GM18868 (cell line): ENCODE measurements around the gene MAN2B2.

ENCODE experiments used
- ATAC-seq: cut with Tn5 transposase; IDR thresholded peaks from one replicate; pipeline ENCODE4 v1.9.1; 2021; ENCODE audit warnings: mild to moderate bottlenecking, moderate library complexity; ENCODE audit not compliant: unreplicated experiment

Gene MAN2B2

DNA sequence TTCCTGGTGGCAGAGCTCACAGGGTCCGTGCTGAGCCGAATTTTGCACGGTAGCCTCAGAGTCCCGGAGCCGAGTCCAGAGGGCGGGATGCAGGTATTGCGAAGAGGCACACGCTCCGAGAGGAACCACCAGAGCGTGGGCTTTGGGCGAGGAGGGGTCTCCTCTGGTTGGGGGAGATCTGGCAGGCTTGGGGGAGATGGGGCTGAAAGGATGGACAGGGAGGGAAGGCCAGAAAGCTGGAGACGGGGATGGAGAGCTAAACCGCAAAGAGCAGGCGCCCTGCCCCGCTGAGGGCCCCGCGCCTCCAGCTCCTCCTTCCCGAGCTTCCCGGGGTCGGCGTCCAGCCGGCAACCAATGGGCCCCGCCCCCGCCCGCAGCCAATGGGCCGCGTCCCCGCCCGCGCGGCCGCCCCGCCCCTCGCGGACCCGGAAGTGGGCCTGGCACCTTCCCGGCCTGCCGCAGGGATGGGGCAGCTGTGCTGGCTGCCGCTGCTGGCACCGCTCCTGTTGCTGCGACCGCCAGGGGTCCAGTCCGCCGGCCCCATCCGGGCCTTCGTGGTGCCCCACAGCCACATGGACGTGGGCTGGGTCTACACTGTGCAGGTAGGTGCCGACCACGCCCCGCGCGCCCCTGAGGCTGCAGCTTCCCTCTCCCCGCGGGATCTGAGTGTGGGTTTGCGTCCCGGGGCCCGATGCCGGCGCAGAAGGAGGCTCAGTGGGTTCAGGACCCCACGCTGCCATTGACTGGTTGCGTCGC is at the start of gene MAN2B2:
Gene MAN2B2 (plus strand): TSS at position 443 of the 756 bp plus-strand sequence. CDS start 22 bp downstream, at position 465.
- peak; percentile 97 for ATAC-seq

DNA sequence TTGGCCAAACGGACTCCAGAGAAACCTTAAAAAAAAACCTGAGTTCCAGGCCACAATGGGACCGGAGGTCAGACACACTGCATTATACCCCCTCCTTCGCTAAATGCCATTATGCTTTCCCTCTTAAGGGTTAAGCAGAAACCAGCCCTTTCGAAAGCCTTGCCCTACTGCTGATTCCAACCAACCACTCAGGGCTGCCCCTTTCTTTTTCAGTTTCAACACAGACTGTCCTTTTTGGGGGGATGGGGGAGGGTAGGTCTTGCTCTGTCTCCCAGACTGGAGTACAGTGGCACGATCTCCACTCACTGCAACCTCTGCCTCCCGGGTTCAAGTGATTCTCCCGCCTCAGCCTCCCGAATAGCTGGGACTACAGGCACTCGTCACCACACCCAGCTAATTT is 49.5 kb upstream of the MAN2B2 start:
- no peak for ATAC-seq

DNA sequence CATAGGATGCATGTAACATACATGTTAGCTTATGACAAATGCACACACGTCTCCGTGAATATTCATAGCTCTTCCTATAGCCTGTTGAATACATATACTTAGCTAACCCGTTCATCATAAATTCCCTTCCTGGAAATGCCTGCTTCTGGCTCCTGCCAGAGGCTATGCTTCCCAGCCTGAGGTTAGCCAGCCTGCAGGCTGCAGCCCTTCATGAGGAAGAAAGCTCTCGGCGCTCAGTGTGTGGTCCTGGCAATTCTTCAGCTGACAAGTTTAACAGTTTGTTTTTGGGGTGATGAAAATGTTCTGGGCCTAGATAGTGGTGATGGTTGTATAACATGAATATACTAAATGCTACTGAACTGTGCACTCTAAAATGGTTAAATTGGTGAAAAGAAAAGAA is 48.8 kb upstream of the MAN2B2 start:
- ATAC-seq = no peak

DNA sequence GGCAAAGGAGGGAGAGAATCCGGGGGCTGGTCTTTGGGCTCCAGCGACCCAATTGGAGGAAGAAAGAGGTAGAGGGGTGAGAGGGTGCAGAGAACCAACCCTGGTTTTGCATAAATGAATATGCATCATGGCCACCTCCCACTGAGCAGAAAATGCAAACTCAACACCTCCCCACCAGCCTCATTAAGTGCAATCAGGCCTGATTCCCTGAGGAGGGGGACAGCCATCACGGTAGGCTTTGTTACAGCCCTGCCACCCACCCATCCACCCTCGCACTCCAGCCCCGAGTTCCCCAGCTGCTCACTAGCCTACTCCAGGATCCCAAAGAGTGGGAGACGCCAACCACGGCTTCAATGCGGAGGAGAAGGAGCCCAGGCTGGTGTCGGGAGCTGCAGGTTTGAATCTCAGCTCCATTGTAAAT is 48.3 kb upstream of the MAN2B2 start:
- ATAC-seq = no peak

DNA sequence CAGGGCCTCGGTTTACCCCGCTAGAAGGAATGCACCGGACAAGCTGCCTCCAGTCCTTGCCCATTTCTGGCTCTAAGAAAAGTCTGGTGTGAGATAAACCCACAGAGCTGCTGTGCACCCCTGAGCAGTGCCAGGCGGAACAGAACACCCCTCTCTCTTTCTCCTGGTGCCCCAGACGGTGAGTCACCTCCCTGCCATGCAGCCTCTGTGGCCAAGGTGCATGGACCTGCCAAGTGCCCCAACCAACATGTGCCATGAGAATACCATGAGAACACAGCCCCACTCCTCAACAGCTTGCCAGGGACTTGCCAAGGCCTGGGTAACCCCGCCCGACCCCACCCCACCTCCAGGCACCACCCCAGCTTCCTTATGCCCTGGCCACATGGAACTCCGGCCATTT is 47.7 kb upstream of the MAN2B2 start:
- no peak for ATAC-seq

DNA sequence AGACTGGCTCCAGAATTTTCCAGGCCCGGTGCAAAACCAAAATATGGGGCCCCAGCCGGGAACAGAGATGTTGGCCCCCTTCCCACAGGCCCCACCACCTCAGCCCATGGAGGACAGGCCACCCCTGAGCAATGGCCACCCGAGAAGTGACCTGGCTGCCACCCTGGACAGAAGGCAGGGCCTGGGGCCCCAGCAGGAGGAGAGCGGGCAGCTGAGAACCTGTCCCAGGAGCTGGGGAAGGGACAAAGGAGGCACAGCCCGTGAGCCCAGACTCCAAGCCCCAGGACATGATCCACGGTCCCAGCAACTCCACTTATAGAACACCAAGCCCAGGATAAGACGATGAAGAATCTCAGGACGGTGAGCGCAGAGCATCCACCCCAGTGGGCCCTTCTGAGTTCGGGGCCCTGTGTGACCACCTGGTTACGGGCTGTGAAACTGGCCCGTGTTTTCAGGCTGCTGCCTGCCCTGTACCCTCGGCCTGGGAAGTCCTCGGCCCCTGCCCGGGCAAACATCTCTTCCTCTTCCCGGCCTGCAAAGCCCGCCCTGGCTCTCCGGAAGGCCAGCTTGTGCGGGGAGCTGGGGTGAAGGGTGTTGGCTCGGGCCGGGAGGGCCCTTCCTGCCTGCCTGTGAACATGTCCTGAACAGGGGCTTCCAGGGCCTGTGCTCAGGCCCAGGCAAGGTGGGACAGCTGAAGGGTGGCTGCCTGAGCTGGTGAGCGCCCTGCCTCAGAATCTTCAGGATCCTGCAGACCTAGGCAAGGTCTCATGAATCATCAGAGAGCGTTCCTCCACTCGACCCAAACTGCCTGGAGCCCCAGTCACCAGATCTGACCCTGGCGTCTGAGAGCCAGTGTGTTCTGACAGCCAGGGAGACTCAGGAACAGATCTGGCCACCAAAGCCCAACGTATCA is 47.0 kb upstream of the MAN2B2 start:
- ATAC-seq = no peak

DNA sequence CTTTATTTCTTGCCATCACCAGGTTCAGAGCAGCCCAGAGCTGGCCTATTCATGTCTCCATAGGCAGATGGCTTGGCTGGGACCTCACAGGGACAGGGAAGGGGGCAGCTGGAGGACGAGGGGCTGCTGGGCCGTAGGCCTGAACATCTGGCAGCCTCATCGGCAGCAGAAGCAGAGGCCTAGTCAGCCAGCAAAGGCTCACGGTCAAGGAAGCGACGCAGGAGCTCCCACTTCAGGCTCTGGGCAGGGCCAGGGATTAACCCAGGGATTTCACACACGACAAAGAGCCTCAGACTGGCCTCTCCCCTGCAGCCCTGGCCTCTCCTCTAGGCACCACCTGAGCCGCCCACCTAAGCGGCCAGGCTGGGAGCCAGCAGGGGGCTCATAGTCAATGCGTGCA is 46.0 kb upstream of the MAN2B2 start:
- no peak for ATAC-seq

DNA sequence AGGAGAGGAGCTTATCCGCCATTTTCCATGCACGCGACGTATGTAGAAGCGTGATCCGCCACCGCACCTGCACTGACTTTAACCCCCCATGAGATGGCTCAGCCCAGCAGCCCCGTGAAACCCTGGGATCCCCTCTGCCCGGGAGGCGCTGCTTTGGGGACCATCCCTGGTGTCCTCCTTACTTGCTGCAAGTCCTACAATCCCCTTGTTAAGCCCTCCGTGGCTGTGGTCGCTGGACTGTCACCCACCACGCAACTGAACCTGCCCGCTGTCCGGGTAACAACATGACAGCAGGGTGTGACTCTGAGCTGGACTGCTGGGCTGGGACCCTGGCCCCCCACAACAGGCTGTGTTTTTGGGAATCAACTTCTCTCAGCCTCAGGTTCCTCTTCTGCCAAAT is 44.7 kb upstream of the MAN2B2 start:
- ATAC-seq = no peak

DNA sequence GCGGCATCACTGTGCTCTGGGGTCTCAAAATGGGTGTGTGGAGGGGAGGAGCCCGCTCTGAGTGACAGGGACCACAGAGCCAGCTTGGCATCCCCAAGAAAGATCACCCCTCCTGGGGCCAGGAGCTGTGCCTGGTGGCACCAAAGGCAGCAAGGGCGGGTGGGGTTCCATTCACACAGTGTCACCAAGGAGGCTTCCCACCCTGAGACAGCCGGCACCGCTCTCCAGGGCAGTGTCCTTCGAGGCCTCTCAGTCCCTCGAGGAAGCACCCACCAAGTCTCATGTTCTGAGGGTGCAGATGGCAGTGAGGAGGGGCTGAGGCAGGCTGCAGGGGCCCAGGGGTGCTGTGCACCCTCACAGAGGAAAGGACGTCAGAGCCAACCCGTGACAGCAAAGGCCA is 44.0 kb upstream of the MAN2B2 start:
- no peak for ATAC-seq

DNA sequence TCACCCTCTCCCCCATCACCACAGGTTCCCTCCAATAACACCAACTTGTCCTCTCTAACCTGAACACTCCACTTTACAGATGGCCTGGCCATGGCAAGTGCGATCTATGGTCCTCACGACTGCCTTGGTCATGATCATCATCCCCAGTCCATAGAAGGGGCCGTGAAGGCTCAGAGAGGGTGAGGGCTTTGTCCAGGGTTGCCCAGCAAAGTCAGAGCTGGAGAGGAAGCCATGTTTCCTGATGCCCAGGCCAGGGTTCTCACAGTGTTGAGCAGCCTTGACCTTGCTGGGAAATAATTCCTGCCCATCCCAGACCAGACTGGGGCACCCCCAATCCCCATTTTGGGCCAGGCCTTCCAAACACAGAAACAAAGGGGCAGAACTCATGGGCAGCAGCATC is 42.9 kb upstream of the MAN2B2 start:
- no peak for ATAC-seq

DNA sequence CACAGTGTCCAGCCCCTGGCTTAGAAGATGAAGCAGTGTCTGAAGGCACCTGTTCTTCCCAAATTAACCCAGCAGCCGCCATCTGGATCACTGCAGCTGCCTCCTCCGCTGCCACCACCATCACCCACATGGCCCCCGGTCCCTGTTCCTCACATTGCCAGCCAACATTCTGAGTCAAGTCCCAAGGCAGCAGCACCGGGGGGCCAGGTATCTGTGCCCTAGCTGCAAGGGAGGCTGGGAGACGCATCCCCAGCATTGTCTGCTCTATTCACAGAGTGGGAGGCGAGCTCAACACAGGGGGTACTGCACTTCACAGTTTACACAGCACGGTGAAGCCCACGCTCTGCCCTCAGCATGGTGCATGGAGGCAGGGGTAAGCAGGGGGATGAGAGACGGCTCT is 42.3 kb upstream of the MAN2B2 start:
- no peak for ATAC-seq

DNA sequence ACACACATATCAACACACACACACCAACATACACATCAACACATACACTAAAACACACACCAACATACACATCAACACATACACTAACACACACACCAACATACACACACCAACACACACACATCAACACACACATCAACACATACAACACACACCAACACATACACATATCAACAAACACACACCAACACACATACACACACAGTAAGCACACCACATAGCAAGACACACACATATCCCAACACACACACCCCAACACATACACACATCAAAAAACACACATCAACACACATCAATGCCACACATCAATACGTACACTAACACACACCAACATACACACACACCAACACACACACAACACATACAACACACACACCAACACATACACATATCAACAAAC is 40.9 kb upstream of the MAN2B2 start:
- ATAC-seq = no peak

DNA sequence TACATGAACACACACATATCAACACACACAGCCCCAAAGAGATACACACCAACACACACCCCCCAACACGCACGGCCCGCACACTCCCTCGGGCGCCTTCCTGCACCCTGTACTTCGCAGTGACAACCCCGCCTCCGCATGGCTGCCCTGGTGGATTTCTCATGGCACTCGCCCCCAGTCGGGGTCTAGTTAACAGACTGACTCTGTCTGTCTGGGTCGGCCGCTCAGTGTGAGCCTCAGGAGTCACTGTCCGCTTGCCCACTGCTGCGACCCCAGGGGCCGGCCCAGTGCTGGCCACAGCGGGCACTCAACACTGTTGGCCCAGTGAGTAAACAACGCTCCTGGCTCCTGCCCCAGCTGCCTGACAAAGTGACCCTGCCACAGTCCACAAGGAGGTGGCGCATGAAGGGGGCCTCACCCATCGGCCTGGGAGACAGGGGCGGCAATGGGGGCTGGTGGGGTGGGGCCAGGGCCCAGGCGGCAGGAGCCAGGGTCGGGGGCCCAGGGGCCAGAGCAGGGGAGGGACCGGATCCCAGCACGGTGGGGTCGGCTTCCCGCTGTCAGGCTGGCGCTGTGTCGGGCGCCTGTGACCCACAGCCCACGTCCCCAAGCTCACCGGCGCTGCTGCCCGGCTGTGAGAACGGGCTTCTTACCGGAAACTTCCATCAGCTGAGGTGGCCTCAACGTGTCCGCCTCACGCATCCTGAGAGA is 40.2 kb upstream of the MAN2B2 start:
- ATAC-seq = no peak

DNA sequence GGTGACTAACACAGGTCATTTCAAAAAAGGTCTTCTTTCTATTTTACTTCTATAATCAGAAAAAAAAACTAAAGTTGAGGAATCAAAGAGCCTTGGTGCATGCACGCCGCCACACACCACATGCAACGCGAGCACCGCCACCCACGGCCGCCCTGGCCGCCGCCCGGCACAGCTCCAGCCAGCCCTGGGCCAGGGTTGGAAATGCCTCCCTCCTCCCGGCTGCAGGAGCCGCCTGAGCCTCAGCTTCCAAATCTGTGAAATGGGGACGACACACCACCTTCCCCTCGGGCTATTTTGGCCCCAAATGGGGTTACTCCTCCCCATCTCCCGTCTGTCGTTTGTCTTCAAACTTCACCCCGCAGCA is 39.7 kb upstream of the MAN2B2 start:
- ATAC-seq = no peak

DNA sequence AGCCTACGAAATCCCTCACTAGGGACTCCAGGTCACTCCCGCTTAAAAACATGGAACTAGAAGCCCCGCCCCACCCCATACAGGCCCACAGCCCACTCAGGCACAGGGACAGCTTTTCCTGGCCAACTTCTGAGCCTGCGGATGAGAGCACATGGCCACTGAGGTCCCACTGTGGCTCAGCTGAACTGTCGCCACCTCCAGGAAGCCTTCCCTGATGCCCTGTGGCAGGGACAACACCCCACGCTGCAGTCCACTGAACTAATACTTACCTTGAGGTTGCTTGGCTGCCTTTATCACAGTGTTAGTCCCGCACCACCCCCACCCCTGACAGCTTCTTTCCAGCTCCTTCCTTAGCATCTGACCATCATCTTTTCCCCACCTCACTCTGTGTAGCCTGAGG is 39.3 kb upstream of the MAN2B2 start:
- no peak for ATAC-seq

DNA sequence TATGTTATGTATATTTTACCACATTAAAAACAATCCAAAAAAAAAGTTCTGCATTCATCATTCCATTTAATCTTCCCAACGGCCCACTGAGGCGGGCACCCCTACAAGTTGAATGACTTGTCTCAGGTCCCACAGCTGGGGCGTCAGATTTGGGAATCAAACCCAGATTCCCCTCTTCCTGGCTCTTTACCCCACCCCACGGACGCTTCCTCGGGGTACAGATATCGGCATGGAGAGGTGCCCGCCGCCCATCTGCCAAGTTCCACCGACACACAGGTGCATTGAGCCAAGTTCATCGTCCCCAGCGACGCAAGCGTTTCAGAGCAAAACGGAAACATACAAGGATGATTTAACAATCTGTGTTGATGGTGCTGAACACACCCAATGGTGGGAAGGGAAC is 36.9 kb upstream of the MAN2B2 start:
- ATAC-seq = no peak

DNA sequence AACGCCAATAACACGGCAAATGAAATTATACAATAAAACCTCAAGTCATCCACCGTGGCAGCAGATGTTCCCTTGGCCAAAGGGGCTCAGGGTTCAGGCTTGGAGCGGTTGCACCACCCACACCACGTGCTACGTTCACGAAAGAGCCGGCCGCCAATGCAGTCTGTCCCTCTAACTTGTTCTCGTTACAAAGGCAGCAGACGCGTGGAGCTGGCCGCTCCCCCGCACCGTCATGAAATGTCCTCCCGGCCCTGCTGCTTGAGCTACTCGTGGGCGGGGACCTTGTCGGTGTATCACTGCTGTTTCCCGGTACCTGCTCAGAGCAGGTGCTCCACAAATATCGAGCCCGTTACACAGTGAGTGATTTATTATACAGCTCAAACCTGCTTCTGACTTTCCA is 36.4 kb upstream of the MAN2B2 start:
- no peak for ATAC-seq

DNA sequence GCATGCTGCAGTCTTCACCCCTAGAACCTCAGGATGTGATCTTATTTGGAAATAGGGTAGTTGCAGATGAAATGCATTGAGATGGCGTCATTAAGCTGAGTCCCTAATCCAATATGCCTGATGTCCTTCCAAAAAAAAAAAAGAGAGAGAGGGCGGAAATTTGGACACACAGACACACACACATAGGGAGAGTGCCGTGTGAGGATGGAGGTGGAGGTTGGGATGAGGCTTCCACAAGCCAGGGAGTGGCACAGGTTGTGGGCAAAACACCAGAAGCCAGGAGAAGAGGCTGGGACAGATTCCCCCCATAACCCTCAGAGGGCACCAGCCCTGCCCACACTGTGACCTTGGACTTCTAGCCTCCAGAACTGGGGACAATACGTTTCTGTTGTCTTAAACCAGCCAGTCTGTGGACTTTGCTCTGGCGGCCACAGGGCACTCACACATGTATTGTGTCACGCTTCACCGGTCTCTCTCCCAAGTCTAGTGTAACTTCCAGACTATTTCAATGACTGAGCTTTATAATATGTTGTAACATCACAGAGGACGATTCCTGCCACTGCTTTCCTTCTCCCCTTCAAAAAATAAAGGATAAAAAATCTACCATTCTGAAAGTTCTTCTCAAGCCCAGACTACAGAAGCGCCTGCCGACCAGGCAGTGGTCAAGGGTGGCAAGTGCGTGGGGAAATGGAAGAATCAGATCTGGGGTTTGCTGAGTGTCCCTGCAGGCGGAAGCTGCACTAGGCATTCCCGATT is 35.8 kb upstream of the MAN2B2 start:
- no peak for ATAC-seq

DNA sequence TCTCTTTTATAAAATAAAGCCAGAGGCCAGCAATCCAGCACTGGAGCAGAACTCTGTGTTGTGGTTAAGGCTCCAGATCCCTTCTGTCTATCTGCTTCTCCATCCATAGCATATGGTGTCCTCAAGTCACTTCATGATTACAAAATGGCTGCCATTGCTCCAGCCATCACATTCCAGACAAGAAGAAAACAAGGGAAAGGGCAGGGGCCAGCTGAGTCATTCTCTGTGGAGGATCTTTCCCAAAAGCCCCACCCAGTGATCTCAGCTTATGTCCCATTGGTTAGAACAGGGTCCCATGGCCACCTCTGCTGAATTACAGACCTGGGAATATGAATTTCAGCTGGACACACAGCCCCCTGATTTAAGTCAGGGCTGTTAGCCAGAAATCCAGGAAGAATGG is 34.1 kb upstream of the MAN2B2 start:
- no peak for ATAC-seq

DNA sequence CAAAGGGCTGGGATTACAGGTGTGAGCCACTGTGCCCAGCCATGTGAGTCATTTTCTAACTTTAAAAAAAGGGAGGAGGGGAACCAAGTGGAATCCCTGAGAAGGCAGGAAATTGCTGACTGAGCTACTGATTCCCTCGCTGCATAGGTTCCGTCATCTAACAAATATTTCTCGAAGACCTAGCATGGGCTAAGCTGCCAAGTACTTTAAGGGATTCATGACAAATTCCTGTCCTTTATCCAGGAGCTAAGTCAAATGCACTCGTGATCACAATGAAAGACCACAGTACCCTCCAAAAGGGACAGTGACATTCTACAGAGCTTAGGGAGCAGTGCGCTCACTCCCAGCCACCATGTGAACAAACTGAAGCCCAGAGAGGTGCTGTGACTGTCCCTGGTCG is 33.2 kb upstream of the MAN2B2 start:
- ATAC-seq = no peak

DNA sequence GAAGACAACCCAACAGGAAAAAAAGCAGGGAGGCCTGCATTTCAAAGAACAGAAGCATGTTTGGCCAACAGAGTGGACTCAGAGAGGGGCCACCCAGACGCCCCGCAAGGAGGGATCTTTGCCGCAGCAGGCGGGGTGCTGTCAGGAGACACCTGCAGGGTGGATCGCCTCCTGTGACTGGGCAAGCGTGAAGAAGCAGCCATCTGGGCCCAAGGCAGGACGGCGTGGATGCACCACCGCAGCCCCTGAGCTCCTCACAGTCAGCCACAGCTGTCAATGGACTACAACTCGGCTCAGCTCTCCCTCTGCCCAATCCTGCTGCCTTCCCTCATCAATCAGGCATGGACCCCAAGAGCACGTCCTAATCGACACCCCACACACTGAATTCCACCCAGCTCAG is 32.0 kb upstream of the MAN2B2 start:
- no peak for ATAC-seq
